ENCODE measurements around the gene ZNF536.

Gene ZNF536

GRCh38 chr19:30596813-30597399 lies 224.7 kb downstream of the ZNF536 start:
- no peak for DNase-seq (ENCODE audit: low spot score)
- FAIRE-seq: no peak

- no peak for FAIRE-seq
- DNase-seq (ENCODE audit: low spot score): no peak
Measured at GRCh38 chr19:30598688-30599087, 226.5 kb downstream of the ZNF536 start.

- no peak for FAIRE-seq
- DNase-seq (ENCODE audit: low spot score): no peak
Measured at GRCh38 chr19:30602661-30603350, 230.6 kb downstream of the ZNF536 start.

- DNase-seq (ENCODE audit: low spot score): no peak
- no peak for FAIRE-seq
Measured at GRCh38 chr19:30604657-30605056, 232.5 kb downstream of the ZNF536 start.

GRCh38 chr19:30605333-30605732 lies 233.1 kb downstream of the ZNF536 start:
- DNase-seq (ENCODE audit: low spot score) (no peak), FAIRE-seq (no peak)

- no peak for FAIRE-seq
- DNase-seq (ENCODE audit: low spot score): no peak
Measured at GRCh38 chr19:30606114-30607050, 234.2 kb downstream of the ZNF536 start.

All from RCC 7860 (cell line).